ENCODE results near the gene ATM.

- no peak for TF ChIP-seq CTCF (IDR thresholded peaks at IDR 0.05; ENCODE audit: low read depth, low read length)
- no peak for TF ChIP-seq EZH2phosphoT487 (IDR thresholded peaks at IDR 0.05; ENCODE audit: low read depth)
These were observed 145.3 kb downstream of the ATM start for GRCh38 chr11:108368134-108368533.

Data from OCI-LY3 (cell line).